HG03175 (cell line): ENCODE measurements around the gene HOXD10.

Experiments
- ATAC-seq: cut with Tn5 transposase; IDR thresholded peaks from one replicate; pipeline ENCODE4 v1.9.1; 2021; ENCODE audit warnings: mild to moderate bottlenecking, moderate library complexity; ENCODE audit not compliant: unreplicated experiment

The HOXD10 gene

GRCh38 chr2:176082525-176082823 lies 34.1 kb upstream of the HOXD10 start:
- no peak for ATAC-seq

GRCh38 chr2:176082824-176083751 lies 33.5 kb upstream of the HOXD10 start:
- ATAC-seq, result no peak

- ATAC-seq, result no peak
Observed at GRCh38 chr2:176083796-176084261, 32.7 kb upstream of the HOXD10 start, which contains the start of gene EVX2. TSS of gene EVX2 (minus strand) at chr2:176083962. CDS start at chr2:176083776, 186 bp downstream.

GRCh38 chr2:176084611-176085119 lies 31.9 kb upstream of the HOXD10 start:
- ATAC-seq, result no peak

GRCh38 chr2:176085120-176085788 lies 31.3 kb upstream of the HOXD10 start:
- no peak for ATAC-seq

GRCh38 chr2:176085861-176086771 lies 30.5 kb upstream of the HOXD10 start:
- ATAC-seq, result no peak

- no peak for ATAC-seq
Observed at GRCh38 chr2:176087330-176088047, 29.1 kb upstream of the HOXD10 start.

- no peak for ATAC-seq
Observed at GRCh38 chr2:176088048-176088936, 28.3 kb upstream of the HOXD10 start.

- no peak for ATAC-seq
Observed at GRCh38 chr2:176088937-176089842, 27.4 kb upstream of the HOXD10 start.

GRCh38 chr2:176089843-176090395 lies 26.7 kb upstream of the HOXD10 start:
- no peak for ATAC-seq

GRCh38 chr2:176090862-176091261 lies 25.7 kb upstream of the HOXD10 start:
- ATAC-seq, result no peak

GRCh38 chr2:176091329-176092258 lies 25.0 kb upstream of the HOXD10 start:
- no peak for ATAC-seq

- no peak for ATAC-seq
Observed at GRCh38 chr2:176092270-176093144, 24.1 kb upstream of the HOXD10 start, which contains the start of gene HOXD13. TSS of gene HOXD13 (plus strand) at chr2:176092721. CDS start at chr2:176092891, 170 bp downstream.

GRCh38 chr2:176093145-176093897 lies 23.3 kb upstream of the HOXD10 start:
- ATAC-seq, result no peak

GRCh38 chr2:176093898-176094249 lies 22.7 kb upstream of the HOXD10 start:
- ATAC-seq, result no peak
